Right renal cortex interstitium (tissue), 3 donors: ENCODE data around the gene TAF11L5. TPM values are rescaled to one million over a fixed set of nuclear protein-coding genes. Genes with fewer than 3 reads are reported as not detected.
"Not testable (repeated sequence)": the region's sequence is repeated elsewhere in the genome, so short reads cannot be mapped to it uniquely, and the experiment has no call there.

Experiments
- DNase-seq, 3 donors: peaks; one replicate each; pipeline ENCODE4 v3.0.0-alpha.2; 2013; ENCODE audit warnings: low read depth in 3 of 3, low spot score in 2 of 3
- polyA plus RNA-seq, 3 donors: library from polyadenylated mRNA; unstranded; fragments of 120-200 nt; gene quantifications; one replicate each; pipeline ENCODE4 v1.2.1, GENCODE V29; 2013; ENCODE audit not compliant: insufficient read length in 3 of 3

TAF11L5 gene
- not detected for polyA plus RNA-seq

DNA sequence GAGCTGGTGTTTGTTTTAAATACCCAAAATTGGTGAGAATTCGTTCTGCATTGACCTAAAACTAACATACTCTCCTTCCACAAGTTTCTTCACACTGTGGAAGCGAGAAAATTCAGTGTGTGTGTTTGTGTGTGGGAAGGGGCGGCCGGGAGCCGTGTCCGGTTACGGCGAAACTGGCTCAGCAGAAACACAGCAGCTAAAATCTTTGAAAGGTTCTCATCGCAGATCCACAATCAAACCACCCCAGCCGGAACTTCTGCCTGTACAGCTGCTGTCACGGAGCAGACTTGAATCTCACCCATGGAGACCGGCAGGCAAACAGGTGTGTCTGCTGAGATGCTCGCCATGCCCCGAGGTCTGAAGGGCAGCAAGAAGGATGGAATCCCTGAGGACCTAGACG is at the start of gene TAF11L5:
TSS of gene TAF11L5 (plus strand) at position 301 of the 400 bp plus-strand sequence.
- DNase-seq, result not testable (repeated sequence)

DNA sequence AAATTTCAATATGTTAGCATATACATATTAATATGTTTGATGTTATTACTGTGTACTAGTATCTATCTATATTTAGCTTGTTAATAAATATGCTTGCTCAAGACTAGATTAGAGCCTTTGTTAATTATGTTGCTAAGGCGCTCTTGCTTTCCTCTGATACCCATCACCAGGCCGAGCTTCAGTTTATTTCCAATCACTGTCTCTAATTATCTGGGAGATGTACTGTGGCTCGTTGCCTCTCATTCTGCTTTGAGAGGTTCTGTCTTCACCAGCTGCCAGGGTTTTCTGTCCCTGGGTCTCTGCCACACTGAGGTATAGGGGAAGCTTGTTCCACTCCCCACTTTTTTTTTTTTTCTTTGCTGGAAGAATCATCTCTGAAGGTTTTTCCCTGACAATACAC is 48.0 kb upstream of the TAF11L5 start:
- DNase-seq, result no peak

DNA sequence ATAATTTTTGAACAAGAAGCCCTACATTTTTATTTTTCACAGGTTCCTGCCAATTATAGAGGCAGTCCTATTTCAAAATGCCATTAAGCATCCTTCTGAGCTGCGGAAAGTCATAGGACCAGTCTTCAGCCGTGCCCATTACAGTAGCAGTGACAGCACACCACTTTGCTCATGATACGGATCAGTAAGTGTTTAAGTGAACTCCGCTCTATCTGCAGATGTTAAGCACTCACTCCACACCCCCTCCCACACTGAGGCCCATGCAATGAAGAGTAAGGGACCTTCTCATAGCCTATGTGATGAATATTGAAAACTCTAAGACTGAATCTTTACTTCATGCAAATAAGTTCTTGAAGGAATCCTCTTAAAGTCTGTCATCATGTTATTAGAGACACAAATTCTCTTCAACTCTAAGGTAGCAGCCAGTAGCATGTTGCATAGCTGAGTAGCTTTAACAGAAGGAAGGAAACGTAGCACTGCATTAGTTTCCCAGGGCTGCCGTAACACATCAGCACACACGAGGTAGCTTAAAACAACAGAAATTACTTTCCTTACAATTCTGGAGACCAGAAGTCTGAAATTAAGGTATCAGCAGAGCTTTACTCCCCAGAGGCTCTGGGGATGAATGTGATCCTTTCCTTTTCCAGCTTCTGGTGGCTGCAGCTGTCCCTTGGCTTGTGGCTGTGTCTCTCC is 47.3 kb upstream of the TAF11L5 start:
- DNase-seq, result peak in 2 of 3 donors; percentile 12 to 19

DNA sequence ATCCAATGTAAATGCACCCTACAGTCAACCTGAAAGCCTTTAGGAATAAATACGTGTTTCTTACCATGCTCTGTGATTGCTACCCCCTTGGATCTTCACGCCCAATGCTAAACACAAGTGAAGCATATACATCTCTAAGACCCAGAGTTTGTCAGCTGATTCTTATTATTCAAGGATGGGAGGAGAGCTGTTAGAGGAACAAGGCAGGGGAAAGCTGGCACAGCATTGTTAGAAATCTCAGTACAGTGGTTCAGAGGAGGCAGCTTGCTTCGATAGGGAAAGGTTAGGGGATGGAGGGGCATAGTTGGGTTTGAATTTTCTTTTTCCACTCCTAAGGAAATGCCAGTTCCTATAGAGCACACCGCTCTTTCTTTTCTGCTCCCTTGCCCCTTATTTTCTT is 43.7 kb upstream of the TAF11L5 start:
- DNase-seq, result no peak

DNA sequence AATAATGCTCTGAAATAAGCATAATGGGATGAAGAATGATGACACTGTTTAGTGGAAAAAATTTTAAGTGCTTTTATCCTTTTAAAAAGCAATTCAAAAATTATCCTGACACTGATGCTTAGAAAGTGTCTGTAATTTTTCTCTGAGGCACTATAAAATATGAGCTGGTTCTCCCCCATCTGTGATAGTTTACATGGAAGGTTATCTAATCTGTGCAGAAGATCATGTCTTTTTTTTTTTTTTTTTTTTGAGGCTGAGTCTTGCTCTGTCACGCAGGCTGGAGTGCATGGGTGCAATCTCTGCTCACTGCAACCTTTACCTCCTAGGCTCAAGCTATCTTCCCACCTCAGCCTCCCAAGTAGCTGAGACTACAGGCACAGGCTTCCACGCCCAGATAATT is 42.2 kb upstream of the TAF11L5 start:
- DNase-seq, result no peak

DNA sequence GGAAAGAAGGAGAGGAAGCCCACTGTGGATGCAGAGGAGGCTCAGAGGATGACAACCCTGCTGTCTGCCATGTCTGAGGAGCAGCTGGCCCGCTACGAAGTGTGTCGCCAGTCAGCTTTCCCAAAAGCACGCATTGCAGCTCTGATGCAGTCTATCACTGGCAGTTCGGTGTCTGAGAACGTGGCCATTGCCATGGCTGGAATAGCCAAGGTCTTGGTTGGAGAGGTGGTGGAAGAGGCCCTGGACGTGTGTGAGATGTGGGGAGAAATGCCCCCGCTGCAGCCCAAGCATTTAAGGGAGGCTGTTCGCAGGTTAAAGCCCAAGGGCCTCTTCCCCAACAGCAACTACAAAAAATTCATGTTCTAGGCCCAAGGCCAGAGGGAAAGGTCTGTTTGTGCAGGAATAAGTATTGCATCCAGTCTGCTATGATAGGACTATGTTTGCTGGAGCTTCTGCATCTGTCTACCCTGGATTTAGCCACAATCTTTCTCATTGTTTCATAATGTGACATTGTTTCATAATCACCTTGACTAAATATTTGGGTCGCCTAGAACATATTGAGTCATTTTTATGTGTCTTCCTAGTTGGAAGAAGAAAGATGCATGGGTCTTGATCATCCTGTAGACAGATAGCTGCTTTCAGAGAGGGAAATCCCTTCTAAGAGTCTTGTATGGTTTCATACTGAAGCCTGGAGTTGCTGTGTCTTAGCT is 38.4 kb upstream of the TAF11L5 start:
- DNase-seq, result not testable (repeated sequence)

DNA sequence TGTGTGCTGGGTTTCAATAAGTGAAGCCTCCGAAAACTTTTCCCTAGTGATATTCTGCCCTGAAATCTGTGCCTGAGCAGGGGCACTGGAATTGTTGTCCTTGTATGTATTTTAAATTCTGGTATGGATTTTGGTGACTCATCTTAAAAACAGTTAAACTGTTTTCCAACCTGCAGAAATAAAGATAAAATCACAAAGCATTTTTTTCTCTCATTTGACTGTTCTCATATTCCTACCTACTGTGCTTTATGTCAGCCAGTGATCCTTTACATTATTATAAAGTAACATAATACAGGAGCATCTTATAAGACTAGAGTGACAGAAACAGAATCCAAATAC is 37.9 kb upstream of the TAF11L5 start:
- DNase-seq, result no peak

DNA sequence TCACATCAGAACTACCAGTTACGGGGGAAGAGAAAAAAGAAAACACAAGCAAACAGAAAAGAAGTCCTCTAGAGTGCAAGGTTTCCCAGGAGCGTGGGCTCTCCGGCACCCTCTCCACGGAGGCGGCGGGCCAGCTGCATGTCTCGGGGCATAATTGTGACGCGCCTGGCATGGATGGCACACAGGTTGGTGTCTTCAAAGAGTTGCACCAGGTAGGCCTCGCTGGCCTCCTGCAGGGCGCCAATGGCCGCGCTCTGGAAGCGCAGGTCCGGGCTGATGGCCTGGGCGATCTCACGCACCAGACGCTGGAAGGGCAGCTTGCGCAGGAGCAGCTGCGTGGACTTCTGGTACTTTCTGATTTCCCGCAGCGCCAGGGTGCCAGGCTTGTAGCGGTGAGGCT is 33.8 kb upstream of the TAF11L5 start:
- DNase-seq, result not testable (repeated sequence)

DNA sequence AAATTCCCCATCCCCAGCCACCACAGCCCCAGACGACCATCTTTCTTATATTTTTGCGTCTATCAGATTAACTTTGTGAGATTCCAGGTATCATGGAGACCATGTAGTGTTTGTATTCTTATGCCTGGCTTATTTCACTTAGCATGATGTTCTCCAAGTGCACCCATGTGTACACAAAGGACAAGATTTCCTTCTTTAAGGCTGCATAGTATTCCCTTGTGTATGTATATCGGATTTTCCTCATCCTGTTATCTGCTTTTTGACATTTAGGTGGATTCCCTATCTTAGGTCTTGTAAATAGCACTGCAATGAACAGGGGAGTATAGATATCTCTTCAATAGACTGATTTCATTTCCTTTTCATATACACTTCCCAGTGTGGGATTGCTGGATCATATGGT is 32.3 kb upstream of the TAF11L5 start:
- no peak for DNase-seq

DNA sequence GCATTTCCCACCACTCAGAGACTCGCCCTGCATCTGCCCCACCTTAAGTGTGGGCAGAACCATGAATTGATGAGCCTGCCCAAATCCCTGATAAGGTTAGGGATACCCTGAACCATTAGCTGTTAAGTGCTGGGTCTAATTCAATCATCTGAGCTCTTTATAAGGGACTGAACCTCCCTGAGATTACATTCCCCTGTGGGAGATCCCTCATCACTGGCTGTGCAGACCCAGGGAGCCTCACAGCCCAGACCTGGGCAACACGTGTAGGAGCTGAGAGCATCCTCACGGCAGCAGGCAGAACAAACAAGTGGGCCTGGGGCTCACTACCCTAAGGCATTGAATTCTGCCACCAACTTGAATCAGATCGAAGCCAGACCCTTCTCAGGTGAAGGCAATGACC is 27.6 kb upstream of the TAF11L5 start:
- DNase-seq, result no peak

DNA sequence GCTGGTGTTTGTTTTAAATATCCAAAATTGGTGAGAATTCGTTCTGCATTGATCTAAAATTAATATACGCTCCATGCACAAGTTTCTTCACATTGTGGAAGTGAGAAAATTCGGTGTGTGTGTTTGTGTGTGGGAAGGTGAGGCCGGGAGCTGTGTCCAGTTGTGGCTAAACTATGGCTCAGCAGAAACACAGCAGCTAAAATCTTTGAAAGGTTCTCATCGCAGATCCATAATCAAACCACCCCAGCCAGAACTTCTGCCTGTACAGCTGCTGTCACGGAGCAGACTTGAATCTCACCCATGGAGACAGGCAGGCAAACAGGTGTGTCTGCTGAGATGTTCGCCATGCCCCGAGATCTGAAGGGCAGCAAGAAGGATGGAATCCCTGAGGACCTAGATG is 27.1 kb upstream of the TAF11L5 start, which contains the start of gene TAF11L2:
TSS of gene TAF11L2 (plus strand) at position 301 of the 400 bp plus-strand sequence.
- DNase-seq, result not testable (repeated sequence)

DNA sequence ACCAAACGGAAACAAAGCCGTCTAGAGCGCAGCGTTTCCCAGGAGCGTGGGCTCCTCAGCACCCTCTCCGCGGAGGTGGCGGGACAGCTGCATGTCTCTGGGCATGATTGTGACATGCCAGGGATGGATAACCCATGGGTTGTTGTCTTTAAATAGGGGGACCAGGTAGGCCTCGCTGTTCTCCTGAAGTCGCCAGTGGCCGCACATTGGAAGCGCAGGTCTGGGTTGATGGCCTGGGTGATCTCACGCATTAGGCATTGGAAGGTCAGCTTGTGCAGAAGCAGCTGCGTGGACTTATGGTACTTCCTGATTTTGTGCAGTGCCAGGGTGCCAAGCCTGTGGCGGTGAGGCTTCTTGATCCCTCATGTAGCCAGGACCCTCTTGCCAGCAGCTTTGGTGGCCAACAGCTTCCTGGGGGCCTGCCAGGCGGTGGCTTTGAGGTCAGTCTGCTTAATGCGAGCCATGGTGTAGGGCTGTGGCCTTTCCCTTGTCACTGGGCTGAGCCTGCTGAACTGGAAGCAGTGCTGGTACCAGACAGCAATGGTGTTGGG is 13.2 kb upstream of the TAF11L5 start:
- no peak for DNase-seq

DNA sequence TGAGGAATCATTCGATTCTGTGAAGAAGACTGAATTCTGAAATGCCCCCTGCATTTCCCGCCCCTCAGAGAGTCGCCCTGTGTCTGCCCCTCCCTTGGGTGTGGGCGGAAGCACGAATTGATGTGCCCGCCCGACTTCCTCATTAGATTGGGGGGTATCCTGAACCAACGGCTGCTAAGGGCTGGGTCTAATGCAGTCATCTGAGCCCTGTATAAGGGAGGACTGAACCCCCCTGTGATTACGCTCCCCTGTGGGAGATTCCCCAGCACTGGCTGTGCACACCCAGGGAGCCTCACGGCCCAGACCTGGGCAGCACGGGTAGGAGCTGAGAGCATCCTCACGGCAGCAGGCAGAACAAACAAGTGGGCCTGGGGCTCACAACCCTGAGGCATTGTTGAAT is 7.5 kb upstream of the TAF11L5 start:
- DNase-seq, result not testable (repeated sequence)

DNA sequence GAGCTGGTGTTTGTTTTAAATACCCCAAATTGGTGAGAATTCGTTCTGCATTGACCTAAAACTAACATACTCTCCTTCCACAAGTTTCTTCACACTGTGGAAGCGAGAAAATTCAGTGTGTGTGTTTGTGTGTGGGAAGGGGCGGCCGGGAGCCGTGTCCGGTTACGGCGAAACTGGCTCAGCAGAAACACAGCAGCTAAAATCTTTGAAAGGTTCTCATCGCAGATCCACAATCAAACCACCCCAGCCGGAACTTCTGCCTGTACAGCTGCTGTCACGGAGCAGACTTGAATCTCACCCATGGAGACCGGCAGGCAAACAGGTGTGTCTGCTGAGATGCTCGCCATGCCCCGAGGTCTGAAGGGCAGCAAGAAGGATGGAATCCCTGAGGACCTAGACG is 7.0 kb upstream of the TAF11L5 start, which contains the start of gene TAF11L3:
TSS of gene TAF11L3 (plus strand) at position 301 of the 400 bp plus-strand sequence.
- DNase-seq, result not testable (repeated sequence)

DNA sequence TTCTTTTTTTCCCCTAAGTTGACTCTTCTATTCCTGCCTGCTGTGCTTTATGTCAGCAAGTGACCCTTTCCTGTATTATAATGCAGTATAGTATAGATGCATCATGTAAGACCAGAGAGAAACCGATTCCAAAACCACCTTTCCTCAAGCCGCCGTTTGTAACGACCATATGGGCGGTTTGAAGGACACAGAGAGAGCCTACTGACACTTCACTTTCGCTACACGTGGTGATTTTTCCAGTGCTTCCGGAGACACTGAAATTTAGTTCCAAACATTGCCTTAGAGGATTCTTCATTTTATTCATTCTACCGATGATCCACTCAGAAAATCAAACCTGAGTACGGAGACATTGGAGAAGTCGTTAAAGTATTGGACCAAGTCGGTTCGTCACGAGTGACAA is 5.5 kb upstream of the TAF11L5 start:
- DNase-seq, result not testable (repeated sequence)

DNA sequence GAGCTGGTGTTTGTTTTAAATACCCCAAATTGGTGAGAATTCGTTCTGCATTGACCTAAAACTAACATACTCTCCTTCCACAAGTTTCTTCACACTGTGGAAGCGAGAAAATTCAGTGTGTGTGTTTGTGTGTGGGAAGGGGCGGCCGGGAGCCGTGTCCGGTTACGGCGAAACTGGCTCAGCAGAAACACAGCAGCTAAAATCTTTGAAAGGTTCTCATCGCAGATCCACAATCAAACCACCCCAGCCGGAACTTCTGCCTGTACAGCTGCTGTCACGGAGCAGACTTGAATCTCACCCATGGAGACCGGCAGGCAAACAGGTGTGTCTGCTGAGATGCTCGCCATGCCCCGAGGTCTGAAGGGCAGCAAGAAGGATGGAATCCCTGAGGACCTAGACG is 3.5 kb upstream of the TAF11L5 start, which contains the start of gene TAF11L4:
TSS of gene TAF11L4 (plus strand) at position 301 of the 400 bp plus-strand sequence.
- DNase-seq, result not testable (repeated sequence)

DNA sequence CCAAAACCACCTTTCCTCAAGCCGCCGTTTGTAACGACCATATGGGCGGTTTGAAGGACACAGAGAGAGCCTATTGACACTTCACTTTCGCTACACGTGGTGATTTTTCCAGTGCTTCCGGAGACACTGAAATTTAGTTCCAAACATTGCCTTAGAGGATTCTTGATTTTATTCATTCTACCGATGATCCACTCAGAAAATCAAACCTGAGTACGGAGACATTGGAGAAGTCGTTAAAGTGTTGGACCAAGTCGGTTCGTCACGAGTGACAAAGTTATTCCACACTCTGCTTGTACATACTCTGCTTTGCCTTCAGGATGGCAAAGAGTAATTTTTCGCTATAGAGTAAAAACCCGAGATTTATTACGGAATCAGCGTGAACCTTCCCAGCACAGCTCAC is 1.5 kb downstream of the TAF11L5 start:
- DNase-seq, result not testable (repeated sequence)

DNA sequence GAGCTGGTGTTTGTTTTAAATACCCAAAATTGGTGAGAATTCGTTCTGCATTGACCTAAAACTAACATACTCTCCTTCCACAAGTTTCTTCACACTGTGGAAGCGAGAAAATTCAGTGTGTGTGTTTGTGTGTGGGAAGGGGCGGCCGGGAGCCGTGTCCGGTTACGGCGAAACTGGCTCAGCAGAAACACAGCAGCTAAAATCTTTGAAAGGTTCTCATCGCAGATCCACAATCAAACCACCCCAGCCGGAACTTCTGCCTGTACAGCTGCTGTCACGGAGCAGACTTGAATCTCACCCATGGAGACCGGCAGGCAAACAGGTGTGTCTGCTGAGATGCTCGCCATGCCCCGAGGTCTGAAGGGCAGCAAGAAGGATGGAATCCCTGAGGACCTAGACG is 3.3 kb downstream of the TAF11L5 start, which contains the start of gene TAF11L6:
TSS of gene TAF11L6 (plus strand) at position 301 of the 400 bp plus-strand sequence.
- not testable (repeated sequence) for DNase-seq
